Testis (tissue), 2 donors: ENCODE results near the gene ARID5B.

Experiments used
- POLR2A ChIP-seq: fragments of 450-650 bp; IDR thresholded peaks from one replicate; pipeline ENCODE4 v1.6.1; 2017; ENCODE audit warnings: antibody characterized with exemption, mild to moderate bottlenecking, moderate library complexity
- TF ChIP-seq, protein P1 (sequence below), 3 experiments: fragments of 450-650 bp in 2 of 3; fragments of 200-600 bp in 1 of 3; sonication (generic) in 1 of 3; IDR thresholded peaks; one replicate each; pipeline ENCODE4 v1.5.1; 2016 to 2019; ENCODE audit warnings: antibody characterized with exemption in 3 of 3, mild to moderate bottlenecking in 2 of 3, moderate library complexity in 1 of 3

DNA sequence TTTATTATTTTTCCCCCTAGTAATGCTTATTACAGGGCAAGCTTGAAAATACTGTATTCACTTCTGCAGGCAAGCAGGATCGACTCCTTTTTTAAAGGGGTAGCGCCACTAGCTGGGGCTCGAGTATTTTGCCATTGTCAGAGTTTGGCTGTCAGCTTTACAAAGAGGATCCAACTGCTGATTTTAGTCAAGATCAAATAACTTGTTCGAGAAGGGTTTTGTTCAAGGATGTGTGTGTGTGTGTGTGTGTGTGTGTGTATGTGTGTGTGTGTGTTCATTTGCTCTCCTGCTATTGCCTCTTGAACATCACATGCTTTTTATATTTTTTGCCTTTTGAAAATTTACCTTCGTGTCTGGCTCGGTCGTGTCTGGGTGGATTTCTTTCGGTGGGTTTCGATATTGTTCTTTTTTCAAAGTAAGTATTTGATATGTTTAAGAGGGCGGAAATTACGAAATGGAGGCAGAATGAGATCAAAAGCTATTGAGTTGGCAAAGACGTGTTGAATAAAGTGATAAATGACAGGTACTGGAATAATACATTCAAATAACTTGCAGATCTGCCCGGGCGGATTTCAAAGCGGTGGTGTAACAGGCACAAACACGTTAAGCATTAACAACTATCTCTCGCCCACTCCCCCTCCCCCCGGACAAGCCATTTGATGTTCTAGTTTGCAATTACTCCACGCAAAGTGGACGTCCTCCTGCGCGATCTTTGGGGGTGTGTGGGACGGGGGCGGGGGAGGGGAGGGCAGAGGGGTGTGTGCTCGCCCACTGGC is 1.1 kb downstream of the ARID5B start:
- TF ChIP-seq, protein P1, sequence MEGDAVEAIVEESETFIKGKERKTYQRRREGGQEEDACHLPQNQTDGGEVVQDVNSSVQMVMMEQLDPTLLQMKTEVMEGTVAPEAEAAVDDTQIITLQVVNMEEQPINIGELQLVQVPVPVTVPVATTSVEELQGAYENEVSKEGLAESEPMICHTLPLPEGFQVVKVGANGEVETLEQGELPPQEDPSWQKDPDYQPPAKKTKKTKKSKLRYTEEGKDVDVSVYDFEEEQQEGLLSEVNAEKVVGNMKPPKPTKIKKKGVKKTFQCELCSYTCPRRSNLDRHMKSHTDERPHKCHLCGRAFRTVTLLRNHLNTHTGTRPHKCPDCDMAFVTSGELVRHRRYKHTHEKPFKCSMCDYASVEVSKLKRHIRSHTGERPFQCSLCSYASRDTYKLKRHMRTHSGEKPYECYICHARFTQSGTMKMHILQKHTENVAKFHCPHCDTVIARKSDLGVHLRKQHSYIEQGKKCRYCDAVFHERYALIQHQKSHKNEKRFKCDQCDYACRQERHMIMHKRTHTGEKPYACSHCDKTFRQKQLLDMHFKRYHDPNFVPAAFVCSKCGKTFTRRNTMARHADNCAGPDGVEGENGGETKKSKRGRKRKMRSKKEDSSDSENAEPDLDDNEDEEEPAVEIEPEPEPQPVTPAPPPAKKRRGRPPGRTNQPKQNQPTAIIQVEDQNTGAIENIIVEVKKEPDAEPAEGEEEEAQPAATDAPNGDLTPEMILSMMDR (IDR thresholded peaks at IDR 0.05): no peak
- no peak for TF ChIP-seq POLR2A
